ENCODE results near the gene KTI12. TPM values are rescaled to one million over a fixed set of nuclear protein-coding genes. Genes with fewer than 3 reads are reported as not detected.
"Not testable (repeated sequence)": the region's sequence is repeated elsewhere in the genome, so short reads cannot be mapped to it uniquely, and the experiment has no call there.

KTI12 gene
- total RNA-seq, 2 experiments from 2014 or later: 14.6 to 15.2 TPM

GRCh38 chr1:52056163-52056936 is 22.7 kb upstream of the KTI12 start, which contains the start of gene BTF3L4:
Gene BTF3L4 (plus strand): TSS chr1:52056295. CDS start chr1:52059848, 3,553 bp downstream.
- POLR2A ChIA-PET: interaction anchor here (0.6 to 2.4 kb wide), 7 partner anchors 8 to 348 kb away, joined by 3 to 19 read pairs (median 4); partner anchors contain the start of genes KTI12, ORC1 and PRPF38A
- Mint-ChIP-seq H3K4me3 (peak within 1 kb of the TSS; percentile 95), H3K27me3 (ENCODE audit: low read depth) (no peaks in the 10 kb centered on the region), H3K27ac (peak within 1 kb of the TSS; percentile 96), H3K36me3 (ENCODE audit: low read depth) (peaks cover 34% of the 10 kb centered on the region), H3K4me1 (ENCODE audit: low read depth) (peaks cover 50% of the 10 kb centered on the region), H3K9me3 (ENCODE audit: insufficient read depth) (no peaks in the 10 kb centered on the region)
- CTCF ChIA-PET: no interaction called here
- ATAC-seq: peak; percentile 93
- peak; percentile 97 for DNase-seq

GRCh38 chr1:52055866-52056162 is 22.2 kb upstream of the KTI12 start:
- CTCF ChIA-PET: no interaction called here
- no peaks in the 10 kb centered on the region for H3K27me3 Mint-ChIP-seq (ENCODE audit: low read depth)
- peaks cover 50% of the 10 kb centered on the region for H3K4me1 Mint-ChIP-seq (ENCODE audit: low read depth)

GRCh38 chr1:52055066-52055865 is 21.7 kb upstream of the KTI12 start, which contains the start of gene TXNDC12:
Gene TXNDC12 (minus strand): TSS chr1:52055191. CDS start chr1:52055096, 95 bp downstream.
- Mint-ChIP-seq H3K4me3 (peak within 1 kb of the TSS; percentile 95), H3K4me1 (ENCODE audit: low read depth) (peaks cover 45% of the 10 kb centered on the region), H3K27ac (peak within 1 kb of the TSS; percentile 96), H3K36me3 (ENCODE audit: low read depth) (peaks cover 27% of the 10 kb centered on the region), H3K9me3 (ENCODE audit: insufficient read depth) (no peaks in the 10 kb centered on the region), H3K27me3 (ENCODE audit: low read depth) (no peaks in the 10 kb centered on the region)
- ChIA-PET CTCF (no interaction called here), POLR2A (interaction anchor here (0.6 to 2.4 kb wide), 6 partner anchors 12 to 369 kb away, joined by 3 to 19 read pairs (median 4); partner anchors contain the start of gene KTI12)
- ATAC-seq: peak; percentile 45
- peak; percentile 81 for DNase-seq

More at GRCh38 chr1:52055866-52056162, 22.2 kb upstream of the KTI12 start:
- H3K36me3 Mint-ChIP-seq (ENCODE audit: low read depth): peaks cover 32% of the 10 kb centered on the region
- no peaks in the 10 kb centered on the region for H3K9me3 Mint-ChIP-seq (ENCODE audit: insufficient read depth)
- H3K4me3 Mint-ChIP-seq: peak overlapping the region; percentile 95
- POLR2A ChIA-PET: interaction anchor here (0.6 to 2.4 kb wide), 5 partner anchors 12 to 369 kb away, joined by 3 to 19 read pairs (median 3); partner anchors contain the start of gene KTI12
- peak overlapping the region; percentile 96 for H3K27ac Mint-ChIP-seq
- ATAC-seq (no peak), DNase-seq (no peak)

- Mint-ChIP-seq H3K27ac (peak overlapping the region; percentile 96), H3K9me3 (ENCODE audit: insufficient read depth) (no peaks in the 10 kb centered on the region), H3K4me1 (ENCODE audit: low read depth) (peaks cover 44% of the 10 kb centered on the region), H3K4me3 (peak overlapping the region; percentile 95), H3K27me3 (ENCODE audit: low read depth) (no peaks in the 10 kb centered on the region), H3K36me3 (ENCODE audit: low read depth) (peaks cover 26% of the 10 kb centered on the region)
- ATAC-seq (no peak), DNase-seq (peak; percentile 22)
- POLR2A ChIA-PET: interaction anchor here (1.2 to 2.4 kb wide), 4 partner anchors 11 to 175 kb away, joined by 3 to 19 read pairs (median 6); partner anchors contain the start of gene KTI12
- CTCF ChIA-PET: no interaction called here
Observed at GRCh38 chr1:52054496-52055065, 21.0 kb upstream of the KTI12 start.

GRCh38 chr1:52053862-52054261 is 20.3 kb upstream of the KTI12 start:
- Mint-ChIP-seq H3K27ac (no peak overlapping the region), H3K4me3 (peak overlapping the region; percentile 95), H3K27me3 (ENCODE audit: low read depth) (no peaks in the 10 kb centered on the region), H3K36me3 (ENCODE audit: low read depth) (peaks cover 21% of the 10 kb centered on the region), H3K9me3 (ENCODE audit: insufficient read depth) (no peaks in the 10 kb centered on the region), H3K4me1 (ENCODE audit: low read depth) (peaks cover 39% of the 10 kb centered on the region)
- ATAC-seq (no peak), DNase-seq (no peak)
- CTCF ChIA-PET: no interaction called here
- POLR2A ChIA-PET: interaction anchor here (1.2 to 2.2 kb wide), 2 partner anchors 10 to 21 kb away, joined by 4 to 9 read pairs; partner anchors contain the start of gene KTI12

GRCh38 chr1:52049337-52049736 is 15.7 kb upstream of the KTI12 start:
- H3K9me3 Mint-ChIP-seq (ENCODE audit: insufficient read depth); DNase-seq; H3K4me3 Mint-ChIP-seq; CTCF ChIA-PET; H3K27me3 Mint-ChIP-seq (ENCODE audit: low read depth); ATAC-seq; H3K27ac Mint-ChIP-seq: not testable (repeated sequence)
- peaks cover 19% of the 10 kb centered on the region for H3K4me1 Mint-ChIP-seq (ENCODE audit: low read depth)
- POLR2A ChIA-PET: interaction anchor here (1.2 kb wide), 1 partner anchor 16 kb away, joined by 8 read pairs; the partner anchor contains the start of gene KTI12
- peaks cover 26% of the 10 kb centered on the region for H3K36me3 Mint-ChIP-seq (ENCODE audit: low read depth)

GRCh38 chr1:52045666-52046195 is 12.1 kb upstream of the KTI12 start:
- peaks cover 23% of the 10 kb centered on the region for H3K36me3 Mint-ChIP-seq (ENCODE audit: low read depth)
- H3K27me3 Mint-ChIP-seq (ENCODE audit: low read depth); POLR2A ChIA-PET; H3K9me3 Mint-ChIP-seq (ENCODE audit: insufficient read depth); ATAC-seq; DNase-seq; H3K27ac Mint-ChIP-seq; CTCF ChIA-PET; H3K4me3 Mint-ChIP-seq; H3K4me1 Mint-ChIP-seq (ENCODE audit: low read depth): not testable (repeated sequence)

GRCh38 chr1:52045236-52045635 is 11.6 kb upstream of the KTI12 start:
- no peaks in the 10 kb centered on the region for H3K9me3 Mint-ChIP-seq (ENCODE audit: insufficient read depth)
- ChIA-PET CTCF (no interaction called here), POLR2A (interaction anchor here (0.6 to 2.3 kb wide), 2 partner anchors 12 to 297 kb away, joined by 3 to 6 read pairs; partner anchors contain the start of gene KTI12)
- no peak overlapping the region for H3K27ac Mint-ChIP-seq
- ATAC-seq (no peak), DNase-seq (no peak)
- peaks cover 4% of the 10 kb centered on the region for H3K4me1 Mint-ChIP-seq (ENCODE audit: low read depth)
- no peaks in the 10 kb centered on the region for H3K27me3 Mint-ChIP-seq (ENCODE audit: low read depth)
- H3K4me3 Mint-ChIP-seq: no peak overlapping the region
- peaks cover 23% of the 10 kb centered on the region for H3K36me3 Mint-ChIP-seq (ENCODE audit: low read depth)

GRCh38 chr1:52041551-52042185 is 8.1 kb upstream of the KTI12 start:
- no peak overlapping the region for H3K4me3 Mint-ChIP-seq
- POLR2A ChIA-PET: no interaction called here
- no peaks in the 10 kb centered on the region for H3K9me3 Mint-ChIP-seq (ENCODE audit: insufficient read depth)
- CTCF ChIA-PET: interaction anchor here (1.1 kb wide), 1 partner anchor 11 kb away, joined by 3 read pairs; no protein-coding TSS in a partner anchor
- no peak for DNase-seq
- peaks cover 4% of the 10 kb centered on the region for H3K4me1 Mint-ChIP-seq (ENCODE audit: low read depth)
- no peak overlapping the region for H3K27ac Mint-ChIP-seq
- H3K27me3 Mint-ChIP-seq (ENCODE audit: low read depth): no peaks in the 10 kb centered on the region
- ATAC-seq: no peak
- peaks cover 24% of the 10 kb centered on the region for H3K36me3 Mint-ChIP-seq (ENCODE audit: low read depth)

- CTCF ChIA-PET: no interaction called here
- Mint-ChIP-seq H3K27me3 (ENCODE audit: low read depth) (no peaks in the 10 kb centered on the region), H3K36me3 (ENCODE audit: low read depth) (peaks cover 26% of the 10 kb centered on the region), H3K9me3 (ENCODE audit: insufficient read depth) (no peaks in the 10 kb centered on the region), H3K4me1 (ENCODE audit: low read depth) (peaks cover 7% of the 10 kb centered on the region), H3K27ac (no peak overlapping the region), H3K4me3 (no peak overlapping the region)
- ATAC-seq (no peak), DNase-seq (no peak)
- POLR2A ChIA-PET: no interaction called here
Observed at GRCh38 chr1:52037909-52038308, 4.3 kb upstream of the KTI12 start.

GRCh38 chr1:52037402-52037814 is 3.8 kb upstream of the KTI12 start:
- DNase-seq (no peak), ATAC-seq (no peak)
- Mint-ChIP-seq H3K4me3 (no peak overlapping the region), H3K4me1 (ENCODE audit: low read depth) (peaks cover 11% of the 10 kb centered on the region), H3K36me3 (ENCODE audit: low read depth) (peaks cover 32% of the 10 kb centered on the region), H3K27ac (no peak overlapping the region), H3K9me3 (ENCODE audit: insufficient read depth) (no peaks in the 10 kb centered on the region), H3K27me3 (ENCODE audit: low read depth) (no peaks in the 10 kb centered on the region)
- POLR2A ChIA-PET: no interaction called here
- CTCF ChIA-PET: no interaction called here
